Fibroblast of the aortic adventitia (primary cell): Measurements from ENCODE around the gene DNAAF5. TPM values are rescaled to one million over a fixed set of nuclear protein-coding genes. Genes with fewer than 3 reads are reported as not detected.

Experiments used
- DNase-seq: peaks from one replicate; pipeline ENCODE4 v3.0.0-alpha.2; 2010; ENCODE audit warnings: low read depth
- H3K4me3 ChIP-seq: 2 replicates; pipeline ENCODE4 v1.5.1; 2011; ENCODE audit warnings: low read depth, mild to moderate bottlenecking, control low read depth, low read length, moderate library complexity
- total RNA-seq: library from RNA; depleted of rRNA; stranded (reverse); fragments of >200 nt; gene quantifications from 2 replicates; pipeline ENCODE4 v1.2.3, GENCODE V29; 2012; ENCODE audit warnings: low replicate concordance
- TF ChIP-seq, protein P1 (sequence below): IDR thresholded peaks from 2 replicates; pipeline ENCODE4 v1.5.1; 2011; ENCODE audit warnings: mild to moderate bottlenecking, low read length, control low read depth, inconsistent platforms; ENCODE audit not compliant: insufficient read depth

Gene DNAAF5
- total RNA-seq, 1 donor = 22.0 TPM

DNA sequence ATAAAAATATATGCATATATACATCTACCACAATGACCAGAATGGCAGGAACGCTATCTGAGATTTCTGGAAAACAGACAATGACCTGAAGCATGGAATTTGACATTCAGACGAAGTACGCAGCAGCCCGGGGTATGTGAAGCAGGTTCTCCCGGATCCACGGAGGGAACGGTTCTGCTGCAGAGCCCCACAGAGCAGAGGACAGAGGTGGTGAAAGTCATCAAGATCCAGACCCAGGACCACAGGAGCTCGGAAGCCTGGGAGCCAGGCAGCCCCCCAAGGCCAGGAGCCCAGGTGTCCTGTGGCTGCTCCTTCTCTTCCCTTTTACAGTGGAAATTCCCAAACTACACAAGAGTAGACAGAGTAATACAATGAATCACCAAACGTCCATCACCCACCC is 42.1 kb upstream of the DNAAF5 start:
- TF ChIP-seq, protein P1, sequence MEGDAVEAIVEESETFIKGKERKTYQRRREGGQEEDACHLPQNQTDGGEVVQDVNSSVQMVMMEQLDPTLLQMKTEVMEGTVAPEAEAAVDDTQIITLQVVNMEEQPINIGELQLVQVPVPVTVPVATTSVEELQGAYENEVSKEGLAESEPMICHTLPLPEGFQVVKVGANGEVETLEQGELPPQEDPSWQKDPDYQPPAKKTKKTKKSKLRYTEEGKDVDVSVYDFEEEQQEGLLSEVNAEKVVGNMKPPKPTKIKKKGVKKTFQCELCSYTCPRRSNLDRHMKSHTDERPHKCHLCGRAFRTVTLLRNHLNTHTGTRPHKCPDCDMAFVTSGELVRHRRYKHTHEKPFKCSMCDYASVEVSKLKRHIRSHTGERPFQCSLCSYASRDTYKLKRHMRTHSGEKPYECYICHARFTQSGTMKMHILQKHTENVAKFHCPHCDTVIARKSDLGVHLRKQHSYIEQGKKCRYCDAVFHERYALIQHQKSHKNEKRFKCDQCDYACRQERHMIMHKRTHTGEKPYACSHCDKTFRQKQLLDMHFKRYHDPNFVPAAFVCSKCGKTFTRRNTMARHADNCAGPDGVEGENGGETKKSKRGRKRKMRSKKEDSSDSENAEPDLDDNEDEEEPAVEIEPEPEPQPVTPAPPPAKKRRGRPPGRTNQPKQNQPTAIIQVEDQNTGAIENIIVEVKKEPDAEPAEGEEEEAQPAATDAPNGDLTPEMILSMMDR = no peak
- H3K4me3 ChIP-seq = no peak overlapping the region
- no peak for DNase-seq

DNA sequence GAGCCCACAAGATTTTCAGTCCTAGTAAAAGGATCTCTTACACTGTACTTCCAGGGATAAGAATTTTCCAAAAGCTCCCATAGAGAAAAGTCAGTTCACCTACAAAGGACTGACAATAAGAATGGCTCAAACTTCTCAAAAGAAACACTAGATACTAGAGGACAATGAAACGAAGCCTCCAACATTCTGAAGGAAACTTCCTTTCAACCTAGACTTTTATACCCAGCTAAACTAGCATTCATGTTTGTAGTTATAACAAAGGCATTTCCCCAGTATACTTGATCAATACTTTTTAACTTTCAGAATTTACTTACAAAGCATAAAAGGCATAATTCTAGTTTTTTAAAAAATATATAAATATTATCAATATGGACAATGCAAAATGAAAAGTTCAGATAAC is 41.0 kb upstream of the DNAAF5 start:
- TF ChIP-seq, protein P1 = no peak
- no peak for DNase-seq
- H3K4me3 ChIP-seq = no peak overlapping the region

DNA sequence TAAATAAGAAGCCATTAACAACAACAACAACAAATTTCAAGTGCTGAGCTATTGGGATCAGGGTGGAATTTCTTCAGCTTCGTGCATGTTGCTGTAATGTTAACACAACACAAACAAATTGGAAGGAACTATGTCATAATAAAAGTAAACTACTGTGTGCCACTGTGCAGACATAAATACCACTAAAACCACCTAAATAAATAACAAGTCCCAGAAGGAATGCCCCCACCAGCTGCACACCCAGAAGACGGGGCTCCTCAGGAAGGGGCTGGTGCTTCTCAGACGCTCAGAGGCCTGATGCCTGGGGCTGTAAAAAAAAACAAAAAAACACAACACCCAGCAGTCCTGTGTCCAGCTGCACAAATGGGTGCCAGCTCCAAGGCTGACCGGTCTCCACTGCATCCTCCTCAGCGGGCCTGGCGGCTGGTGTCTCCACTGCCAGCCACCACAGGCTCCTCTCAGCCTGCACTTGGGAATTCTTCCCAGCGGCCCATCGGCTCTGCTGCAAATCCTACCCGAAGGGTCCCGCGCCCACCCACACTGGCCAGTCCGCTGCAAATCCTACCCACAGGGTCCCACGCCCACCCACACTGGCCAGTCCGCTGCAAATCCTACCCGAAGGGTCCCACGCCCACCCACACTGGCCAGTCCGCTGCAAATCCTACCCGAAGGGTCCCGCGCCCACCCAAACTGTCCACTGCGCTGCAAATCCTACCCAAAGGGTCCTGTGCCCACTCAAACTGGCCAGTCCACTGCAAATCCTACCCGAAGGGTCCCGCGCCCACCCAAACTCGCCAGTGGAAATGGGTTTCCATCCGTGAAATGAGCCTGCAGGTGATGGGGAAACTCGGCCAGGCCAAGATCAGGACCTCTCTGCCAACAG is 35.8 kb upstream of the DNAAF5 start:
- TF ChIP-seq, protein P1 = no peak
- DNase-seq = no peak
- H3K4me3 ChIP-seq = no peak overlapping the region

GRCh38 chr7:691361-692045 is 35.0 kb upstream of the DNAAF5 start:
- TF ChIP-seq, protein P1 = no peak
- no peak for DNase-seq
- no peak overlapping the region for H3K4me3 ChIP-seq

DNA sequence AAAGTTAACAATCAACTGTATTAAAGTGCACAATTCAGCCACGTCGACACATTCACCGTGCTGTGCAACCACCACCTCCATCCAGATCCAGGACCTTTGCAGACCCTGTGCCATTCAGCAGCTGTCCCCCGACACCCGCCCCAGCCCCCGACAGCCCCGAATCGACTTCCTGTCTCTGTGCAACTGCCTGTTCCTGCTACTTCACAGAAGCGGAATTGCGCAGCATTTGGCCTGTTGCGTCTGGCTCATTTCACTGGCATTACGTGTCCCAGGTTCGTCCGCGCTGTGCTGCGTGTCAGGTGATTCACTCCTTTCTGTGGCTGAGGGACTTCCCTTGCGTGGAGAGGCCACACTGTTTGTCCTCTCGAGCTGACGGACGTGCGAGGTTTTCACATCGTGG is 33.2 kb upstream of the DNAAF5 start:
- no peak overlapping the region for H3K4me3 ChIP-seq
- no peak for DNase-seq
- TF ChIP-seq, protein P1 = no peak

DNA sequence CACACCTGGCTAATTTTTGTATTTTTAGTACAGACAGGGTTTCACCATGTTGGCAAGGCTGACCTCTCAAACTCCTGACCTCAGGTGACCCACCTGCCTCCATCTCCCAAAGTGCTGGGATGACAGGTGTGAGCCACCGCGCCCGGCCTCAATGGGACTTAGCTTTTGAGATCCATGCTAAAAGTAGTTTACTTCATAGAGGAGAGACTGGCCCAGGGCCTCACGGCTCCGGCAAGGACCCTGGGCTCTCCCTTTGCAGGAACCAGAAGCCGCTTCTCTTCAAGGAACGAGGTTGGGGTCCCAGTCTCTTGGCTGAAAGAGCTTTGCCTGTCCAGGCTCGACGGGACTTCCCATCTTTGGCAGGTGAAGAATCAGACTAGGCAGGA is 30.1 kb upstream of the DNAAF5 start:
- H3K4me3 ChIP-seq = no peak overlapping the region
- DNase-seq = no peak
- TF ChIP-seq, protein P1 = no peak
